Endodermal cell (in vitro differentiated cells): ENCODE results near the gene EPHA1. TPM values are rescaled to one million over a fixed set of nuclear protein-coding genes. Genes with fewer than 3 reads are reported as not detected.

Source experiments
- DNase-seq: peaks from one replicate; pipeline ENCODE4 v3.0.0-alpha.2; 2017
- H3K27ac ChIP-seq: 2 replicates; pipeline ENCODE4 v1.5.1; 2013; ENCODE audit warnings: mild to moderate bottlenecking, low read depth, low read length, moderate library complexity
- H3K27me3 ChIP-seq: 2 replicates; pipeline ENCODE4 v1.6.1; 2013; ENCODE audit warnings: mild to moderate bottlenecking, low read length, moderate library complexity; ENCODE audit not compliant: insufficient read depth, control insufficient read depth, poor library complexity, severe bottlenecking
- H3K36me3 ChIP-seq: 2 replicates; pipeline ENCODE4 v1.7.0; 2013; ENCODE audit warnings: mild to moderate bottlenecking, low read length, moderate library complexity; ENCODE audit not compliant: control insufficient read depth, insufficient read depth
- H3K4me1 ChIP-seq: one replicate; pipeline ENCODE4 v1.7.0; 2013; ENCODE audit warnings: low read length; ENCODE audit not compliant: control insufficient read depth, insufficient read depth
- H3K4me3 ChIP-seq: 2 replicates; pipeline ENCODE4 v1.5.1; 2013; ENCODE audit warnings: mild to moderate bottlenecking, low read length, moderate library complexity
- H3K9ac ChIP-seq: 2 replicates; pipeline ENCODE4 v1.6.1; 2013; ENCODE audit warnings: mild to moderate bottlenecking, low read length, moderate library complexity; ENCODE audit not compliant: poor library complexity, severe bottlenecking; ENCODE audit errors: extremely low read depth
- H3K9me3 ChIP-seq: 2 replicates; pipeline ENCODE4 v1.6.1; 2013; ENCODE audit warnings: mild to moderate bottlenecking, low read length, moderate library complexity; ENCODE audit not compliant: control insufficient read depth
- H3K27ac Mint-ChIP-seq: 2 replicates; pipeline ENCODE4 v1.8.0; 2020; ENCODE audit warnings: mixed read lengths
- H3K27me3 Mint-ChIP-seq: 2 replicates; pipeline ENCODE4 v1.8.0; 2021; ENCODE audit warnings: mild to moderate bottlenecking, mixed read lengths; ENCODE audit not compliant: insufficient read depth
- H3K36me3 Mint-ChIP-seq: 2 replicates; pipeline ENCODE4 v1.8.0; 2020; ENCODE audit warnings: low read depth, mixed read lengths
- H3K4me1 Mint-ChIP-seq: 2 replicates; pipeline ENCODE4 v1.8.0; 2020; ENCODE audit warnings: mixed read lengths
- H3K4me3 Mint-ChIP-seq: 2 replicates; pipeline ENCODE4 v1.8.0; 2020; ENCODE audit warnings: mild to moderate bottlenecking, moderate library complexity, mixed read lengths
- H3K9me3 Mint-ChIP-seq: 2 replicates; pipeline ENCODE4 v1.8.0; 2020; ENCODE audit warnings: mild to moderate bottlenecking, mixed read lengths
- WGBS, 2 experiments: methylation state at CpG; one replicate each; pipeline versions ENCODE4 v1.1.5 to v1.1.7; 2013; ENCODE audit warnings: missing lambda C conversion rate in 2 of 2, mixed read lengths in 1 of 2; ENCODE audit not compliant: insufficient coverage in 1 of 2, insufficient read length in 1 of 2; 5-methylcytosine and 5-hydroxymethylcytosine counted together
- total RNA-seq, 2 donors: library from RNA; stranded (reverse); fragmentation: NEBNext Ultra II Directional in 1 of 2; extraction: Animal tissue kit (Norgen Biotek cat#: 25700) in 1 of 2; gene quantifications; 2 replicates in 1 of 2; 3 replicates in 1 of 2; pipeline ENCODE4 v1.2.1, GENCODE V29; 2021
- TF ChIP-seq, protein P1 (sequence below): fragments of 200-600 bp; sonication (generic); conservative IDR thresholded peaks from 2 replicates; pipeline ENCODE4 v1.5.0; 2021; ENCODE audit warnings: antibody characterized with exemption, mild to moderate bottlenecking

The EPHA1 gene
- total RNA-seq, 2 donors from 2014 or later: 70.0 to 103 TPM

DNA sequence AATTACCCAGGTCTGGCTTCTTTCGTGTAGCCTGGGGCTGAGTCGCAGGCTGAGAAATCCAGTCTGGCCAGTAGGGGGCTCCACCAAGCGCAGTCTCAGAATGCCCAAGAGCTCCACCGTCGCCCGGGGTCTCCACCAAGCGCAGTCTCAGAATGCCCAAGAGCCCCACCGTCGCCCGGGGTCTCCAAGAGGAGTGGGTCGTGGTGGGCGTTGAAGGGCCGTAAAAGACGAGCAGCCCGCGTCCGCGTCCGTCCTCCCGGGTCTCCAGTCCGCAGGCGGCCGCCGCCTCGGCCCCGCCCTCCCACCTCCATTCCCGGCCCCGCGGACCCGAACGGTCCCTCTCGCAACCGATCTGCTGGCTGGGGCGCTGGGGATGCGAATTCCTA, 28.4 kb downstream of the EPHA1 start:
- 0% methylated on average over 2 to 35 of the region's 35 CpGs for WGBS, 2 experiments
- H3K27ac Mint-ChIP-seq: peak overlapping the region; percentile 81
- H3K4me3 Mint-ChIP-seq: no peak overlapping the region

DNA sequence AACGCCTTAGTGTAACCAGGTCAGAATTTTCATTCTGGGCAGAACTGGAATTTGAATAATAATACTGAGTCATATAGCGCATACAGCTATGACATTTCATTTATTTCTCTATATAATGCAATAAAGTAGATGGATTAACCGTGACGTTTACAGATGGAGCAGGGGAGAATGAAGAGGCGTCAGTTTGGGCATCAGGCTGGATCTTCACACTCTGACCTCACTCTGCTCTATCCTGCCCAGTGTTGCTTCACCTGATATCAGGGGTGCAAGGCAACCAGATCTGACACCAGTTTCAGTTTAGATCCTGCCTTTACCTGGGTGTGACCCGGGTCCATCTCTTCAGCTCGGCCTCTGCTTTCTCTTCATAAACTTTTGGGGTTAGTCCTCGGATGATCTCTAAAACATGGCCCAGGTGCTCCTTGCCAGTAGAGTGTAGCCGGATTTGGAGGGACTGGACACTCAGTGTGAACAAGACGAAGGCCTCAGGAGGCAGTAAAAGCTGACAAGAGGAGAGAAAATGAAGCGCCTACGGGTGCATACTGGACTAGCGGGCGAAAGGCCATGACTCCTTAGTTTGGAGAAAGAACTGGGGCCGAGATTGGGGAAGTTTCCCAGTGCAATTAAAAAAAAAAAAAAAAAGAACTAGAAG, 28.9 kb downstream of the EPHA1 start:
- Histone ChIP-seq H3K36me3 (peaks cover 21% of the 10 kb centered on the region), H3K9me3 (no peaks in the 10 kb centered on the region), H3K27ac (no peak overlapping the region), H3K9ac (peak overlapping the region; percentile 98), H3K27me3 (no peaks in the 10 kb centered on the region), H3K4me1 (peaks cover 10% of the 10 kb centered on the region), H3K4me3 (peak overlapping the region; percentile 89)
- no peaks in the 10 kb centered on the region for H3K9me3 Mint-ChIP-seq
- DNase-seq: no peak
- no peaks in the 10 kb centered on the region for H3K27me3 Mint-ChIP-seq
- TF ChIP-seq, protein P1, sequence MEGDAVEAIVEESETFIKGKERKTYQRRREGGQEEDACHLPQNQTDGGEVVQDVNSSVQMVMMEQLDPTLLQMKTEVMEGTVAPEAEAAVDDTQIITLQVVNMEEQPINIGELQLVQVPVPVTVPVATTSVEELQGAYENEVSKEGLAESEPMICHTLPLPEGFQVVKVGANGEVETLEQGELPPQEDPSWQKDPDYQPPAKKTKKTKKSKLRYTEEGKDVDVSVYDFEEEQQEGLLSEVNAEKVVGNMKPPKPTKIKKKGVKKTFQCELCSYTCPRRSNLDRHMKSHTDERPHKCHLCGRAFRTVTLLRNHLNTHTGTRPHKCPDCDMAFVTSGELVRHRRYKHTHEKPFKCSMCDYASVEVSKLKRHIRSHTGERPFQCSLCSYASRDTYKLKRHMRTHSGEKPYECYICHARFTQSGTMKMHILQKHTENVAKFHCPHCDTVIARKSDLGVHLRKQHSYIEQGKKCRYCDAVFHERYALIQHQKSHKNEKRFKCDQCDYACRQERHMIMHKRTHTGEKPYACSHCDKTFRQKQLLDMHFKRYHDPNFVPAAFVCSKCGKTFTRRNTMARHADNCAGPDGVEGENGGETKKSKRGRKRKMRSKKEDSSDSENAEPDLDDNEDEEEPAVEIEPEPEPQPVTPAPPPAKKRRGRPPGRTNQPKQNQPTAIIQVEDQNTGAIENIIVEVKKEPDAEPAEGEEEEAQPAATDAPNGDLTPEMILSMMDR: no peak
- H3K4me1 Mint-ChIP-seq: peaks cover 25% of the 10 kb centered on the region
- H3K36me3 Mint-ChIP-seq: peaks cover 4% of the 10 kb centered on the region
- no peak overlapping the region for H3K4me3 Mint-ChIP-seq
- peak overlapping the region; percentile 81 for H3K27ac Mint-ChIP-seq
- WGBS, 2 experiments: 40 to 41% methylated on average over 13 to 14 of the region's 15 CpGs

More for the DNA sequence above, 28.4 kb downstream of the EPHA1 start:
- no peaks in the 10 kb centered on the region for H3K27me3 Mint-ChIP-seq
- Histone ChIP-seq H3K4me1 (peaks cover 10% of the 10 kb centered on the region), H3K4me3 (peak overlapping the region; percentile 89), H3K9me3 (no peaks in the 10 kb centered on the region), H3K27ac (peak overlapping the region; percentile 96), H3K36me3 (peaks cover 26% of the 10 kb centered on the region), H3K27me3 (no peaks in the 10 kb centered on the region), H3K9ac (peak overlapping the region; percentile 98)
- H3K36me3 Mint-ChIP-seq: peaks cover 4% of the 10 kb centered on the region
- no peaks in the 10 kb centered on the region for H3K9me3 Mint-ChIP-seq
- peak; percentile 97 for DNase-seq
- H3K4me1 Mint-ChIP-seq: peaks cover 24% of the 10 kb centered on the region
- TF ChIP-seq, protein P1: peak; percentile 92

GRCh38 chr7:143376396-143376795, 32.3 kb downstream of the EPHA1 start:
- Histone ChIP-seq H3K9me3 (no peaks in the 10 kb centered on the region), H3K27ac (no peak overlapping the region), H3K4me3 (no peak overlapping the region), H3K27me3 (no peaks in the 10 kb centered on the region), H3K9ac (no peak overlapping the region), H3K36me3 (no peaks in the 10 kb centered on the region), H3K4me1 (no peaks in the 10 kb centered on the region)
- peaks cover 25% of the 10 kb centered on the region for H3K4me1 Mint-ChIP-seq
- TF ChIP-seq, protein P1: no peak
- DNase-seq: peak; percentile 56
- H3K9me3 Mint-ChIP-seq: no peaks in the 10 kb centered on the region
- 88 to 89% methylated on average over 3 to 5 of the region's 5 CpGs for WGBS, 2 experiments
- no peak overlapping the region for H3K4me3 Mint-ChIP-seq
- H3K36me3 Mint-ChIP-seq: no peaks in the 10 kb centered on the region
- no peak overlapping the region for H3K27ac Mint-ChIP-seq
- H3K27me3 Mint-ChIP-seq: no peaks in the 10 kb centered on the region
